Neuronal stem cell (in vitro differentiated cells): ENCODE results near the gene CEMIP.
A peak's percentile ranks its signal among the peaks of the same experiment; 100 is the strongest.

Experiments used
- DNase-seq: peaks from one replicate; pipeline ENCODE4 v3.0.0-alpha.2; 2013; ENCODE audit warnings: low spot score
- H2AFZ ChIP-seq: one replicate; pipeline ENCODE4 v1.6.1; 2013; ENCODE audit warnings: mild to moderate bottlenecking, low read length, inconsistent platforms
- H2AK5ac ChIP-seq: 2 replicates; pipeline ENCODE4 v1.6.1; 2013; ENCODE audit warnings: low read depth, mild to moderate bottlenecking, inconsistent platforms, low read length, moderate library complexity, mixed read lengths
- H2BK120ac ChIP-seq: 2 replicates; pipeline ENCODE4 v1.6.1; 2013; ENCODE audit warnings: low read depth, mild to moderate bottlenecking, inconsistent platforms, low read length, moderate library complexity, mixed read lengths
- H2BK12ac ChIP-seq: one replicate; pipeline ENCODE4 v1.6.1; 2013; ENCODE audit warnings: low read length, inconsistent platforms
- H2BK15ac ChIP-seq: 2 replicates; pipeline ENCODE4 v1.6.1; 2013; ENCODE audit warnings: mild to moderate bottlenecking, low read length, inconsistent platforms, mixed read lengths
- H2BK5ac ChIP-seq: one replicate; pipeline ENCODE4 v1.6.1; 2013; ENCODE audit warnings: inconsistent platforms, mild to moderate bottlenecking, low read length, moderate library complexity
- H3K14ac ChIP-seq: one replicate; pipeline ENCODE4 v1.6.1; 2013; ENCODE audit warnings: low read length, inconsistent platforms
- H3K18ac ChIP-seq: 2 replicates; pipeline ENCODE4 v1.6.1; 2013; ENCODE audit warnings: low read length, inconsistent platforms
- H3K23ac ChIP-seq: 2 replicates; pipeline ENCODE4 v1.6.1; 2013; ENCODE audit warnings: low read depth, mild to moderate bottlenecking, mixed read lengths, low read length, inconsistent platforms; ENCODE audit not compliant: poor library complexity
- H3K27ac ChIP-seq: replicated peaks from 3 replicates; pipeline ENCODE4 v1.5.1; 2013; ENCODE audit warnings: low read length, inconsistent platforms
- H3K27me3 ChIP-seq, 3 experiments: 2 replicates each; pipeline ENCODE4 v1.6.1; 2013; ENCODE audit warnings: low read length in 3 of 3, mild to moderate bottlenecking in 2 of 3, inconsistent platforms in 1 of 3, low read depth in 1 of 3, mixed read lengths in 1 of 3, moderate library complexity in 1 of 3; ENCODE audit not compliant: control insufficient read depth in 3 of 3, insufficient read depth in 3 of 3
- H3K36me3 ChIP-seq, 2 donors: replicated peaks in 1 of 2; 2 replicates each; pipeline ENCODE4 v1.6.1; 2013; ENCODE audit warnings: low read length in 2 of 2; ENCODE audit not compliant: control insufficient read depth in 2 of 2, insufficient read depth in 2 of 2
- H3K4ac ChIP-seq: 2 replicates; pipeline ENCODE4 v1.6.1; 2013; ENCODE audit warnings: inconsistent platforms, mild to moderate bottlenecking, low read length, moderate library complexity
- H3K4me1 ChIP-seq, 2 donors: 1 replicate in 1 of 2; 2 replicates in 1 of 2; pipeline ENCODE4 v1.6.1; 2013; ENCODE audit warnings: low read length in 2 of 2, low read depth in 1 of 2; ENCODE audit not compliant: control insufficient read depth in 2 of 2, insufficient read depth in 1 of 2
- H3K4me2 ChIP-seq: one replicate; pipeline ENCODE4 v1.6.1; 2013; ENCODE audit warnings: mild to moderate bottlenecking, low read length, inconsistent platforms; ENCODE audit not compliant: insufficient read depth, poor library complexity, severe bottlenecking
- H3K4me3 ChIP-seq, 2 donors: 2 replicates each; pipeline ENCODE4 v1.5.1; 2013; ENCODE audit warnings: low read length in 2 of 2, mild to moderate bottlenecking in 2 of 2, inconsistent platforms in 1 of 2, moderate library complexity in 1 of 2
- H3K79me1 ChIP-seq: one replicate; pipeline ENCODE4 v1.6.1; 2013; ENCODE audit warnings: low read depth, mild to moderate bottlenecking, inconsistent platforms, low read length, moderate library complexity
- H3K9ac ChIP-seq: one replicate; pipeline ENCODE4 v1.6.1; 2013; ENCODE audit warnings: mild to moderate bottlenecking, low read depth, low read length, inconsistent platforms; ENCODE audit not compliant: poor library complexity
- H3K9me3 ChIP-seq, 2 donors: replicated peaks in 1 of 2; 2 replicates each; pipeline versions ENCODE3 to v1.6.1; 2013; ENCODE audit warnings: low read length in 2 of 2, mild to moderate bottlenecking in 2 of 2, inconsistent platforms in 1 of 2, low read depth in 1 of 2, mixed read lengths in 1 of 2, moderate library complexity in 1 of 2; ENCODE audit not compliant: control insufficient read depth in 2 of 2, insufficient read depth in 1 of 2
- H4K8ac ChIP-seq: one replicate; pipeline ENCODE4 v1.6.1; 2013; ENCODE audit warnings: low read depth, mild to moderate bottlenecking, inconsistent platforms, low read length, moderate library complexity
- H4K91ac ChIP-seq: one replicate; pipeline ENCODE4 v1.6.1; 2013; ENCODE audit warnings: low read length, low read depth, mild to moderate bottlenecking, inconsistent platforms; ENCODE audit not compliant: poor library complexity
- WGBS, 2 donors: extraction: QIAGEN DNeasy Blood & Tissue Kit; methylation state at CpG; one replicate each; pipeline ENCODE4 v1.1.7; 2013; ENCODE audit warnings: missing lambda C conversion rate in 2 of 2, mixed read lengths in 1 of 2; ENCODE audit not compliant: insufficient read length in 2 of 2, insufficient replicate concordance in 1 of 2; ENCODE audit errors: extremely low coverage in 2 of 2; 5-methylcytosine and 5-hydroxymethylcytosine counted together

Gene CEMIP

GRCh38 chr15:80839764-80840130 lies 60.6 kb downstream of the CEMIP start:
- H3K4ac ChIP-seq = no peak overlapping the region
- no peak overlapping the region for H3K4me3 ChIP-seq
- H3K9me3 ChIP-seq = no peaks in the 10 kb centered on the region
- no peak overlapping the region for H2BK5ac ChIP-seq
- H3K9ac ChIP-seq = no peak overlapping the region
- H2BK120ac ChIP-seq = no peak overlapping the region
- H3K27ac ChIP-seq = no peak overlapping the region
- no peak overlapping the region for H2AFZ ChIP-seq
- no CpG with 5 or more reads among the region's 3 CpGs for WGBS, 2 donors
- no peak overlapping the region for H2BK12ac ChIP-seq
- no peak overlapping the region for H4K8ac ChIP-seq
- no peak overlapping the region for H3K18ac ChIP-seq
- H2BK15ac ChIP-seq = no peak overlapping the region
- H3K27me3 ChIP-seq = peaks cover 0 to 18% (median 0%) of the 10 kb centered on the region in 3 experiments
- H3K4me1 ChIP-seq = peaks cover 0 to 6% of the 10 kb centered on the region in 2 donors
- no peak overlapping the region for H4K91ac ChIP-seq
- H3K79me1 ChIP-seq = peaks cover 2% of the 10 kb centered on the region
- DNase-seq = no peak
- H3K36me3 ChIP-seq = no peaks in the 10 kb centered on the region
- H3K4me2 ChIP-seq = no peak overlapping the region
- H3K23ac ChIP-seq = no peak overlapping the region
- H2AK5ac ChIP-seq = no peak overlapping the region
- no peak overlapping the region for H3K14ac ChIP-seq

GRCh38 chr15:80840182-80841130 lies 61.3 kb downstream of the CEMIP start:
- Histone ChIP-seq H2AFZ (no peak overlapping the region), H3K23ac (no peak overlapping the region), H3K4ac (no peak overlapping the region), H3K36me3 (no peaks in the 10 kb centered on the region), H3K4me3 (no peak overlapping the region), H3K18ac (no peak overlapping the region), H4K8ac (no peak overlapping the region), H3K14ac (no peak overlapping the region), H3K4me2 (no peak overlapping the region), H3K27ac (no peak overlapping the region), H2BK15ac (no peak overlapping the region), H3K9me3 (no peaks in the 10 kb centered on the region), H2BK5ac (no peak overlapping the region), H4K91ac (no peak overlapping the region), H3K27me3 (peaks cover 0 to 13% (median 0%) of the 10 kb centered on the region in 3 experiments), H3K4me1 (peaks cover 0 to 6% of the 10 kb centered on the region in 2 donors), H3K9ac (no peak overlapping the region), H2BK120ac (no peak overlapping the region), H2AK5ac (no peak overlapping the region), H3K79me1 (peaks cover 2% of the 10 kb centered on the region), H2BK12ac (no peak overlapping the region)
- WGBS, 2 donors = no CpG with 5 or more reads among the region's 22 CpGs
- no peak for DNase-seq

GRCh38 chr15:80841541-80841940 lies 62.4 kb downstream of the CEMIP start:
- Histone ChIP-seq H2BK12ac (no peak overlapping the region), H2BK15ac (no peak overlapping the region), H3K14ac (no peak overlapping the region), H4K8ac (no peak overlapping the region), H2BK120ac (no peak overlapping the region), H3K4me3 (no peak overlapping the region), H3K79me1 (peaks cover 2% of the 10 kb centered on the region), H2AK5ac (no peak overlapping the region), H3K4me2 (no peak overlapping the region), H3K23ac (no peak overlapping the region), H3K9ac (peak overlapping the region; percentile 22), H4K91ac (no peak overlapping the region), H3K18ac (no peak overlapping the region), H3K27ac (no peak overlapping the region), H3K4me1 (peaks cover 0 to 6% of the 10 kb centered on the region in 2 donors), H3K36me3 (no peaks in the 10 kb centered on the region), H2AFZ (no peak overlapping the region), H3K27me3 (peaks cover 0 to 13% (median 0%) of the 10 kb centered on the region in 3 experiments), H3K4ac (no peak overlapping the region), H2BK5ac (no peak overlapping the region), H3K9me3 (no peaks in the 10 kb centered on the region)
- WGBS, 2 donors = no CpG with 5 or more reads among the region's 5 CpGs
- DNase-seq = no peak

- no peak overlapping the region for H4K91ac ChIP-seq
- H2AFZ ChIP-seq = no peak overlapping the region
- H3K36me3 ChIP-seq = no peaks in the 10 kb centered on the region
- no peak overlapping the region for H2BK5ac ChIP-seq
- no peak for DNase-seq
- no peaks in the 10 kb centered on the region for H3K79me1 ChIP-seq
- H3K4me1 ChIP-seq = peaks cover 0 to 3% of the 10 kb centered on the region in 2 donors
- WGBS, 2 donors = no CpG with 5 or more reads among the region's 11 CpGs
- peaks cover 0 to 7% (median 0%) of the 10 kb centered on the region in 3 experiments for H3K27me3 ChIP-seq
- no peak overlapping the region for H3K4ac ChIP-seq
- H3K18ac ChIP-seq = peak overlapping the region; percentile 62
- no peak overlapping the region for H3K23ac ChIP-seq
- H3K4me2 ChIP-seq = no peak overlapping the region
- no peak overlapping the region for H3K4me3 ChIP-seq
- H2BK15ac ChIP-seq = no peak overlapping the region
- no peak overlapping the region for H2BK120ac ChIP-seq
- H4K8ac ChIP-seq = no peak overlapping the region
- no peak overlapping the region for H3K14ac ChIP-seq
- no peak overlapping the region for H3K9ac ChIP-seq
- H2AK5ac ChIP-seq = no peak overlapping the region
- H3K9me3 ChIP-seq = no peaks in the 10 kb centered on the region
- H2BK12ac ChIP-seq = peak overlapping the region; percentile 68
- no peak overlapping the region for H3K27ac ChIP-seq
Observed at GRCh38 chr15:80844011-80844732, 65.0 kb downstream of the CEMIP start.
